ENCODE results near the gene TSPAN7. TPM values are rescaled to one million over a fixed set of nuclear protein-coding genes. Genes with fewer than 3 reads are reported as not detected.

Gene TSPAN7, protein sequence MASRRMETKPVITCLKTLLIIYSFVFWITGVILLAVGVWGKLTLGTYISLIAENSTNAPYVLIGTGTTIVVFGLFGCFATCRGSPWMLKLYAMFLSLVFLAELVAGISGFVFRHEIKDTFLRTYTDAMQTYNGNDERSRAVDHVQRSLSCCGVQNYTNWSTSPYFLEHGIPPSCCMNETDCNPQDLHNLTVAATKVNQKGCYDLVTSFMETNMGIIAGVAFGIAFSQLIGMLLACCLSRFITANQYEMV
- 1.5 and 3.7 TPM in 2 replicates for total RNA-seq

DNA sequence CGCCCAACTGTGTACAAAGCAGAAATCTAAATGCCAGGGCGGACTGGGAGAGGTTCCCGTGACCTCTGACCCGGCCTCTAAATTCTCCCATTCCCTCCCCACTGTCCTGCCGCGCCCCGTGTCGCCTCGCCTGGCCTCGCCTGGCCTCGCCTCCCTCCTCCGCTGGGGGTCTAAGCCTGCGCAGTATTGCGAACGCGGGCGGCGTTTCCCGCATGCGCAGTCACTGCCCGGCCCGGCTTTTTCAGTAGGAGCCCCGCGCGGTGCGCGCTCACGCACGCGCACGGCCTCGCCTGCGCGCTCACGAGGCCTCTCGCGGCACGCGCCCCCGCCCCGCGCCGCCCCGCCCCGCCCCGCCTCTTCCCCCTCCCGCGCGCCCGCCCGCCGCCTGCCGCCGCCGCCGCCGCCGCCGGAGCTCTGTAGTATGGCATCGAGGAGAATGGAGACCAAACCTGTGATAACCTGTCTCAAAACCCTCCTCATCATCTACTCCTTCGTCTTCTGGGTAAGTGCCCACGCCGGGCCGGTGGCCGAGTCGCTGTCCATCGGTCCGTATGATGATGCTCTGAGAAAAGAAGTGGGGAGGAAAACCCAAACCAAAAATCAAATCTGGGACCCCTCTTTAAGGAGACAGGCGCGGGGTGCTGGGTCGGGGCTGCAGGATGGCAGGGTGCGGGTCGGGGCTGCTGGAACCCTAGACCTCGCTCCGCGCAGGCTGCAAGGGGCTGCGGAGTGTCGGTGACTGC is at the start of gene TSPAN7:
Gene TSPAN7 (plus strand): TSS at position 417 of the 743 bp plus-strand sequence. CDS start 5 bp downstream, at position 422.

Other genes starting within 250 kb of the TSPAN7 start
- gene RPGR, start 234.0 kb upstream of the TSPAN7 start, total RNA-seq, result 21.5 and 25.2 TPM in 2 replicates
- gene OTC, start 208.9 kb upstream of the TSPAN7 start, total RNA-seq, result not detected in 2 replicates
- gene MID1IP1, start 239.9 kb downstream of the TSPAN7 start, total RNA-seq, result 16.3 and 17.8 TPM in 2 replicates